SK-N-SH treated with all-trans-retinoic acid at 6 μM for 48 hours (cell line): ENCODE results near the gene TRAPPC6A.
A peak's percentile ranks its signal among the peaks of the same experiment; 100 is the strongest.

Experiments used
- ATAC-seq: fragments of 200-7000 bp; cut with Tn5 transposase; 3 replicates; pipeline ENCODE4 v1.9.1; 2020; ENCODE audit warnings: mild to moderate bottlenecking, moderate library complexity
- ARNTL ChIP-seq: fragments of 450-650 bp; formaldehyde crosslinking; IDR thresholded peaks from 2 replicates; pipeline ENCODE4 v1.5.0; 2020; ENCODE audit warnings: low read depth, mild to moderate bottlenecking, moderate library complexity, borderline replicate concordance
- BACH2 ChIP-seq: fragments of 250-450 bp; sonication (Bioruptor Pico); IDR thresholded peaks from 2 replicates; pipeline ENCODE4 v1.9.0; 2021; ENCODE audit warnings: mild to moderate bottlenecking, borderline replicate concordance
- CSDC2 ChIP-seq: fragments of 250-450 bp; sonication (Bioruptor Pico); IDR thresholded peaks from 2 replicates; pipeline ENCODE4 v1.5.0; 2020; ENCODE audit warnings: mild to moderate bottlenecking, moderate library complexity
- CSRNP3 ChIP-seq: fragments of 250-450 bp; sonication (Bioruptor Pico); IDR thresholded peaks from 2 replicates; pipeline ENCODE4 v1.5.1; 2021; ENCODE audit warnings: mild to moderate bottlenecking, moderate library complexity
- ESRRG ChIP-seq: fragments of 250-450 bp; sonication (Bioruptor Pico); IDR thresholded peaks from 2 replicates; pipeline ENCODE4 v1.6.1; 2021; ENCODE audit warnings: mild to moderate bottlenecking
- GLIS3 ChIP-seq: fragments of 250-450 bp; sonication (Bioruptor Pico); IDR thresholded peaks from 2 replicates; pipeline ENCODE4 v1.5.0; 2020; ENCODE audit warnings: mild to moderate bottlenecking, moderate library complexity
- ISL1 ChIP-seq: fragments of 250-450 bp; sonication (Bioruptor Pico); IDR thresholded peaks from 2 replicates; pipeline ENCODE4 v2.1.2; 2022; ENCODE audit warnings: mild to moderate bottlenecking, moderate library complexity
- OSR1 ChIP-seq: fragments of 250-450 bp; sonication (Bioruptor Pico); IDR thresholded peaks from 2 replicates; pipeline ENCODE4 v1.8.0; 2022; ENCODE audit warnings: moderate library complexity, mild to moderate bottlenecking, inconsistent platforms
- PATZ1 ChIP-seq: fragments of 250-450 bp; sonication (Bioruptor Pico); IDR thresholded peaks from 2 replicates; pipeline ENCODE4 v1.8.0; 2020; ENCODE audit warnings: mild to moderate bottlenecking, moderate library complexity, borderline replicate concordance
- PPARA ChIP-seq: fragments of 250-450 bp; sonication (Bioruptor Pico); IDR thresholded peaks from 2 replicates; pipeline ENCODE4 v1.5.0; 2020; ENCODE audit warnings: mild to moderate bottlenecking, borderline replicate concordance
- RARB ChIP-seq: fragments of 250-450 bp; sonication (Bioruptor Pico); IDR thresholded peaks from 2 replicates; pipeline ENCODE4 v1.8.0; 2021; ENCODE audit warnings: mild to moderate bottlenecking, moderate library complexity
- SNAI2 ChIP-seq: fragments of 250-450 bp; sonication (Bioruptor Pico); IDR thresholded peaks from 2 replicates; pipeline ENCODE4 v1.5.0; 2020; ENCODE audit warnings: mild to moderate bottlenecking, moderate library complexity
- TOX ChIP-seq: fragments of 250-450 bp; sonication (Bioruptor Pico); IDR thresholded peaks from 2 replicates; pipeline ENCODE4 v1.8.0; 2021; ENCODE audit warnings: mild to moderate bottlenecking, moderate library complexity, borderline replicate concordance
- ZNF565 ChIP-seq: fragments of 450-650 bp; formaldehyde crosslinking; conservative IDR thresholded peaks from 2 replicates; pipeline ENCODE4 v1.5.0; 2020; ENCODE audit warnings: low read depth, mild to moderate bottlenecking, moderate library complexity
- ZNF70 ChIP-seq: fragments of 450-650 bp; formaldehyde crosslinking; IDR thresholded peaks from 2 replicates; pipeline ENCODE4 v1.5.0; 2020; ENCODE audit warnings: mild to moderate bottlenecking, moderate library complexity
- TF ChIP-seq, protein P1 (sequence below): fragments of 250-450 bp; sonication (Bioruptor Pico); IDR thresholded peaks from 2 replicates; pipeline ENCODE4 v1.8.0; 2021; ENCODE audit warnings: low read depth, mild to moderate bottlenecking, moderate library complexity, borderline replicate concordance

TRAPPC6A gene

GRCh38 chr19:45163156-45163555 is 14.9 kb downstream of the TRAPPC6A start (continued):
- TF ChIP-seq, protein P1, sequence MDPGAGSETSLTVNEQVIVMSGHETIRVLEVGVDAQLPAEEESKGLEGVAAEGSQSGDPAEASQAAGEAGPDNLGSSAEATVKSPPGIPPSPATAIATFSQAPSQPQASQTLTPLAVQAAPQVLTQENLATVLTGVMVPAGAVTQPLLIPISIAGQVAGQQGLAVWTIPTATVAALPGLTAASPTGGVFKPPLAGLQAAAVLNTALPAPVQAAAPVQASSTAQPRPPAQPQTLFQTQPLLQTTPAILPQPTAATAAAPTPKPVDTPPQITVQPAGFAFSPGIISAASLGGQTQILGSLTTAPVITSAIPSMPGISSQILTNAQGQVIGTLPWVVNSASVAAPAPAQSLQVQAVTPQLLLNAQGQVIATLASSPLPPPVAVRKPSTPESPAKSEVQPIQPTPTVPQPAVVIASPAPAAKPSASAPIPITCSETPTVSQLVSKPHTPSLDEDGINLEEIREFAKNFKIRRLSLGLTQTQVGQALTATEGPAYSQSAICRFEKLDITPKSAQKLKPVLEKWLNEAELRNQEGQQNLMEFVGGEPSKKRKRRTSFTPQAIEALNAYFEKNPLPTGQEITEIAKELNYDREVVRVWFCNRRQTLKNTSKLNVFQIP (CRISPR knock-in tag): no peak

GRCh38 chr19:45162608-45163143 is 15.4 kb downstream of the TRAPPC6A start:
- ATAC-seq: no peak
- no peak for TF ChIP-seq RARB (CRISPR knock-in tag)
- no peak for TF ChIP-seq PATZ1 (CRISPR knock-in tag)
- TF ChIP-seq ARNTL (CRISPR knock-in tag): no peak
- TF ChIP-seq SNAI2 (CRISPR knock-in tag): no peak
- no peak for TF ChIP-seq CSDC2 (CRISPR knock-in tag)
- TF ChIP-seq GLIS3: no peak
- no peak for TF ChIP-seq BACH2 (CRISPR knock-in tag)
- TF ChIP-seq, protein P1 (CRISPR knock-in tag): no peak
- TF ChIP-seq ISL1: no peak

GRCh38 chr19:45161738-45162607 is 16.1 kb downstream of the TRAPPC6A start:
- ATAC-seq: peak; percentile 84
- no peak for TF ChIP-seq BACH2 (CRISPR knock-in tag)
- TF ChIP-seq PPARA (CRISPR knock-in tag): no peak
- no peak for TF ChIP-seq GLIS3
- no peak for TF ChIP-seq ESRRG (CRISPR knock-in tag)
- TF ChIP-seq, protein P1 (CRISPR knock-in tag): no peak
- TF ChIP-seq CSRNP3 (CRISPR knock-in tag): no peak
- no peak for TF ChIP-seq ARNTL (CRISPR knock-in tag)
- no peak for TF ChIP-seq ISL1
- no peak for TF ChIP-seq SNAI2 (CRISPR knock-in tag)
- no peak for TF ChIP-seq ZNF565
- no peak for TF ChIP-seq ZNF70 (CRISPR knock-in tag)
- no peak for TF ChIP-seq OSR1
- no peak for TF ChIP-seq RARB (CRISPR knock-in tag)
- no peak for TF ChIP-seq TOX (CRISPR knock-in tag)
- TF ChIP-seq, all 23 proteins: peak for 0
